NCI-H1694 treated with DMSO at 0.1 percent for 48 hours (cell line): Measurements from ENCODE around the gene PGLYRP2.
"Not testable (repeated sequence)": the region's sequence is repeated elsewhere in the genome, so short reads cannot be mapped to it uniquely, and the experiment has no call there.

Experiments
- DNase-seq: peaks from one replicate; lab custom pipeline; 2025; lab: John Stamatoyannopoulos, UW

PGLYRP2 gene, protein sequence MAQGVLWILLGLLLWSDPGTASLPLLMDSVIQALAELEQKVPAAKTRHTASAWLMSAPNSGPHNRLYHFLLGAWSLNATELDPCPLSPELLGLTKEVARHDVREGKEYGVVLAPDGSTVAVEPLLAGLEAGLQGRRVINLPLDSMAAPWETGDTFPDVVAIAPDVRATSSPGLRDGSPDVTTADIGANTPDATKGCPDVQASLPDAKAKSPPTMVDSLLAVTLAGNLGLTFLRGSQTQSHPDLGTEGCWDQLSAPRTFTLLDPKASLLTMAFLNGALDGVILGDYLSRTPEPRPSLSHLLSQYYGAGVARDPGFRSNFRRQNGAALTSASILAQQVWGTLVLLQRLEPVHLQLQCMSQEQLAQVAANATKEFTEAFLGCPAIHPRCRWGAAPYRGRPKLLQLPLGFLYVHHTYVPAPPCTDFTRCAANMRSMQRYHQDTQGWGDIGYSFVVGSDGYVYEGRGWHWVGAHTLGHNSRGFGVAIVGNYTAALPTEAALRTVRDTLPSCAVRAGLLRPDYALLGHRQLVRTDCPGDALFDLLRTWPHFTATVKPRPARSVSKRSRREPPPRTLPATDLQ

DNA sequence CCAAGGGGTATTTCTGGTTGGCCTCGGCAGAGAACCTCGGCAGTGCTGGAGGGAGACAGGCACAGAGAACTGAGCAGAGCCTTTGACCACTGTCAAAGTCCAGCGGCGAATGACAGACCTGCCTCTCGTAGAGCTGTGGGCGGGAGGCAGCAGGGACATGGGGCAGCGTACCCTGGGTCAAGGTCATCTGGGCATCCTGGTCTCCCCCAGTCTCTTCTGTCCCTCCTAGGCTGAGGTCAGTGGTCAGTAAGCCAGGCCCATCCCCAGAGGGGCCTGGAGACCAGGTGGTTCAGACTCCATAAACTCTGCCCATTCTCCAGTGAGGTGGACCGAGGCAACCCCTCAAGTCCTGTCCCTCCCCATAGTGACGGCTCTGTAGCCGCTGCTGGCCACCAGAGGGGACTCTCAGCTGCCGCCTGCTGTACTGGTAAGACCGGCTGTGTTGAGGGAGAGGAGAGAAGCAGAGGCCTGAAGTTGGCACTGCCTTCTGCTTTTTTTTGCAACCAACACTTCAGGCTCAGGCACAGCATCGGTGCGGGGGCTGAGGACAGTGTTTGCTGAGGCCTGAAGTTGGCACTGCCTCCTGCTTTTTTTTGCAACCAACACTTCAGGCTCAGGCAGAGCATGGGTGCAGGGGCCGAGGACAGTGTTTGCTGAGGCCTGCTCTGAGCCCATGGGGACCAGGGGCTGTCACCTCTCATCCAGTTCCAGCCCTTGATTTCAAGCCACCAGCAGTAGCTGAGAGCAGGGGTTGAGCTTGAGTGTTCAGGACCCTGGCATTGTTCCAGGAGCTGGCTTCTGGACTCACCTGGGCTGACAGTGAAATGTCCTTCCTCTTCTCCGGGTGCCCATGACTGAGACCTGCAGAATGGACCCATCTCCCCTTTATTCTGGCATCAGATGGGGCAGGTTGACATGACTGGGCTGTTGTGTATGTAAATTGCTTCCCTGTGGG is at the start of gene PGLYRP2:
Gene PGLYRP2 (minus strand): TSS at position 111 of the 955 bp plus-strand sequence. CDS start 130 bp downstream, outside the sequence.
- no peak for DNase-seq

DNA sequence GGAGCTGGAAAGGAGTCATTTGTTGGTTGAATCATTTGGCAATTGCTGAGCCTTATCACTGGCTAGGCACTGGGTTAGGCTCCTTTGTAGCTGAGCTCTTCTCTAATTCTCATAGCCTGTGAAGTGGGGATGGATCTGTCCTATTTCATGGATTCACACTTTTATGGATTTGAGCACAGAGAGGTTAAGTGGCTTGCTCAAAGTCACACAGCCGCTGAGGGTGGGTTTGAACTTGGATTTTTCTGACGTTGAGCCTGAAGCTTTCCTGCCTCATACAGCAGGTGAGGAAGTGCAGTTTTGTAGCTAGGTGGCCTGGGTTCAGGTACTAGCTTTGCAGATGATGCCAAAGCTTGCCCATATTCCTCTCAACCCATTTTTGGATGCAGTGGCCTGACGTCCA is 48.4 kb upstream of the PGLYRP2 start:
- no peak for DNase-seq

DNA sequence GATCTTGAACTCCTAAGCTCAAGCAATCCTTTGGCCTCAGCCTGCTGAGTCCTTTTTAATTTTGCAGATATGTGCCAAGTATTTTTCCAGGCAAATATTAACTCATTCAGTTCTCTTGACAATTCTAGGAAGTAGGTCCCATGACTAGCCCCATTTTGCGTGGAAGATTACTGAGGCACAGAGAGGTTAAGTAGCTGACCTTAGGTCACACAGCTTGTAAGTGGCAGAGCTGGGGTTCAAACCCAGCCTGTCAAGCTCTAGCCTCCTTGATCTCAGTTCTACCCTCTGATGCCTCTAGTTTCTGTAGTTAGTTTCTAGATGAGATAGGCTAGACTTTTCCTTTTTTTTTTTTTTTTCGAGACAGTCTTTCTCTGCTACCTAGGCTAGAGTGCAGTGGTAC is 47.1 kb upstream of the PGLYRP2 start:
- no peak for DNase-seq

DNA sequence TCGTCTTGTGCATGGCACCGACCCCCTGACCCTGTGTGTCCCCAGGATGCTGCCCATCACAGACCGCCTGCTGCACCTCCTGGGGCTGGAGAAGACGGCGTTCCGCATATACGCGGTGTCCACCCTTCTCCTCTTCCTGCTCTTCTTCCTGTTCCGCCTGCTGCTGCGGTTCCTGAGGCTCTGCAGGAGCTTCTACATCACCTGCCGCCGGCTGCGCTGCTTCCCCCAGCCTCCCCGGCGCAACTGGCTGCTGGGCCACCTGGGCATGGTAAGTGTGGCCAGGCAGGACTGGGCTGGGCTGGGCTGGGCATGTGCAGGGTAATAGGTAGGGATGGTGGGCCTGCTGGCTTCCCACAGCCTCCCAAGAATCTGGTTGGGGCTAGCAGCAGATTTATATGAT is 46.0 kb upstream of the PGLYRP2 start:
- DNase-seq, result no peak

DNA sequence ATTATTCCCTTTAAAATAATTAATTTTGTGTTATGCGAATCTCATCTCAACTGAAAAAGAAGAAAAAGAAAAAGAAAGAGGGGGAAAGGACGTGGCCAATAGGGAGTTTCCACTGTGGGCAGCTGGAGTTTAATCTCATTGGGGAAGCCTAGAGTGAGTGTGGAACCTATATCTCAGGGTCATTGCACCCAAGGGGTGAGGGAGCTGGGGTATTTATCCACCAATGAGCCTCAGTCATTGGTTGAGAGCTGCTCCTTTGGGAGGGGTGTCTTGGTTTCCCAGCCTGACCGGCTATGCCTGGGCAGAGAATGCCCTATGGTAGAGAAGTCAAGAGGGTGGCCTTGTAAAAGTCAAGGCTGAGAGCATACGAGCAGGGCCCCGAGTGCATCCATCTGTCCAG is 45.5 kb upstream of the PGLYRP2 start:
- no peak for DNase-seq

DNA sequence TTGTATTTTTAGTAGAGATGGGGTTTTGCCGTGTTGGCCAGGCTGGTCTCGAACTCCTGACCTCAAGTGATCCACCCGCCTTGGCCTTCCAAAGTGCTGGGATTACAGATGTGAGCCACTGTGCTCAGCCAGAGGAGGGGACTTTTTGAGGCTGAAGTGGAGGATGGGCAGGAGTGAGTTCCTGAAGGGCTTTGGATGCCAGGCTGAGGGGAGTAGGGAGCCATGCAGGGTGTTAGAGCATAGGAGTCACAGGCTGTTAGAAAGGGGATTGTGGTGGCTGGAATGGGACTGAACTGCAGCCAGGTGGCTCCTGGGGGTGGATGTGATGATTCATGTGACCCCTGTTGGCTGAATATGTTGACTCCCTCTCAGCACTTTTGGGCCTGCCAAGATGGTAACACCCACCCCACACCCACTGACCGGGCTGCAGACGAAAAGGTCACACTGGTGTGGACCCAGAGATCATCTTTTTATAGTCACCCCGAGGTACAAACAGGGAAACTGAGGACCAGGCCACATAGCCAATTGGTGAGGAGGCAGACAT is 40.2 kb upstream of the PGLYRP2 start:
- DNase-seq, result no peak

DNA sequence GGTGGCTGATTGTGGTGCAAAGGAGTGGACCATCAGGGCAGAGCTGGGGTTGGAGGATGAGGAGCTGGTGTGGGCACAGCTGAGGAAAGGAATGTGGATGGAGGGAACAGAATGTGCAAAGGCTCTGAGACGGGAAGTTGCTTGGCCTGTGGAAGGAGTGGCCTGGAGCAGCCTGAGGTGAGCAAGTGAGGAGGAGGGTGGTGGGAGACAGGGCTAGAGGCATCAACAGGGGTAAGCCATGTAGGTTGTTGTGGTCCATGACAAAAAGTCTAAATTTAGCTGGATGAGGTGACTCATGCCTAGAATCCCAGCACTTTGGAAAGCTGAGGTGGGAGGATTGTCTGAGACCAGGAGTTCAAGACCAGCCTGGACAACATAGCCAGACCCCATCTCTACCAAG is 38.5 kb upstream of the PGLYRP2 start:
- DNase-seq, result no peak

DNA sequence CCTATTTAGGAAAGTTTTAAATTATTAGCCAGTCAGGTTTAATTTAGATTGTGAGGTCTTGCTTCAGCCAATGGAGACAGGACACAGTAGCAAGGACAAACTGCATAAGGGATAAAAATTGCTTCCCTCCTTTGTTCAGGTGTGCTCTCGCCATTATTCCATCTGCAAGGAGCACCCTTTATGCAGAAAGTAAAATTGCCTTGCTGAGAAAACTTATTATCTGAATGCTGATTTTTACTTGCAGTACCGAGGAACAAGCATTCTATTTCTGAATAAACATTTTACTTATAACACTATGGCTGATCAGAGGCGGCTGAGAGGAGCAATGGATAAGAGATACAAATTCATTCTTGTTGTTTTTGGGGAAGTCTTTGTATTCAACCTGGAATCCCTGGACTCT is 37.1 kb upstream of the PGLYRP2 start:
- no peak for DNase-seq

DNA sequence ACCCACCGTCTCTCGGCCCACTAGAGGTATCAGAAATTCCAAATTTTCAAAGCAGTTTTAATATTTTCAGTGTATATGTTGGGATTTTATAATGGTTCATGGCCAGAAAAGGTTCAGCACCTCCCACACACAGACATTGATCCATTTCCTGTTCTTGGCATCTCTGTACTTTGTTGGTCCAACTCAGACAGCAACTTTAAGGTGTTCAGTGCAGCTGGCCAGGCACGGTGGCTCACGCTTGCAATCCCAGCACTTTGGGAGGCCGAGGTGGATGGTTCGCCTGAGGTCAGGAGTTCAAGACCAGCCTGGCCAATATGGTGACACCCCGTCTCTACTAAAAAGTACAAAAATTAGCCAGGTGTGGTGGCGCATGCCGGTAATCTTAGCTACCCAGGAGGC is 35.9 kb upstream of the PGLYRP2 start:
- DNase-seq, result not testable (repeated sequence)

DNA sequence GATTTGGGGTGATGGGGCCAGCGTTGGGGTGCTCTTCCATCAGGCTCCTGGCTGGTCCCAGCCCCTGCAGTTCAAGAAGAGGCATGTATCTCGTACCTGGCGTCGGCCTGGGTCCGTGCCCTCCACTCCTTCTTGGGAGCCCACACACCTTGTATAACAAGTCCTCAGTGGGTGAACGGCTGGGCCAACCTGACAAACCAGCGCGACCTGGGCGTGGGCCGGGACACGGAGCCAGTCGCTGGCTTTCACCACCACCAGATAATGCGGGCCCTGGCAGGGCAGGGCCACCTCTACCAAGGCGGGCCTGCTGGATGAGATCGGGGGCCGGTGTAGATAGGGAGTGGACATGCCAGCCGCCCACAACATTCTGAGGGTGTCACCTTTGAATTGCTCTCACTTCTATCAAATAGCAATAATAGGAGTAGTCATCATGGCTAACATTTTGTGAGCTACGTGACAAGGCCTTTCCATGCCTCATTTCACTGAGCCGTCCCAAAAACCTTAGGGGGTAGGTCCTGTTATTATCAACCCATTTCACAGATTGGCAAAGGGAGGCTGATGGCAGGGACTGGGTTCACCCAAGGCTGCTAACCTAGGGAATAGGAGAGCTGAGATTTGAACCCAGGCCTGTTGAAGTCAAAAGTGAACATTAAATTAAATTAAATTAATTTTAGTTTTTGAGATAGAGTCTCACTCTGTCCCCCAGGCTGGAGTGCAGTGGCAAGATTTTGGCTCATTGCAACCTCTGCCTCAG is 32.5 kb upstream of the PGLYRP2 start:
- no peak for DNase-seq

DNA sequence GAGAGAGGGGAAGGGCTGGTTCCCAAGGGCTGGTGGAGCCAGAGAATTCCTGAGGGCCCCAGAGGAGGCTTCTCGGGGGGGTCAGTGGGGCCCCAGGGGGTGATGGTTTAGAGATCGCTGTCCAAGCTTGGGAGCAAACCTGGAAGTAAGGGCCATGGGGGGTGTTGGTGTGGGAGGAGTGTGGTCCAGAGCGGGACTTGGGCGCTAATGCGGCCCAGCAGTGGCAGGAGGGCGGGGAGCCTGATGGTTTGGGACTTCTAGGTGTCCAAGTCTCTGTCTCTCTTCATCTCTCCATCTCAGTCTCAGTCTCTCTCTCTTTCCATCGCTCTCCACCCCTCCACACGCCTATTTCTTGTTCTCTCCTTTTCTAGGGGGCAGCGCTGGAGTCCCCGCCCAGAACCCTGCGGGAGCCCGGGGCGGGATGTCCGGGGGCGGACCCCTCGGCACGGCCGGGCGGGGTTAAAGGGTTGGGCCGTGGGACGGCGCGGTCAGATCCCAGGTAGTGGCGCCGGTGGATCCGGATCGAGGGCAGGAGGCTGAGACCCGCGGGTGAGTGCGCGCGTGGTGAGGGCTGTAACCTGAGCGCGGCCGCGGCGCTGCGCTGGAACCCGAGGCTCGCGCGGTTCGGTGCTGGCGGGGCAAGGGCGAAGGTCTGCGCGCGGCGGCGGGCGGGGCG is 28.9 kb upstream of the PGLYRP2 start, which contains the start of gene CYP4F22:
Gene CYP4F22 (plus strand): TSS at position 491 of the 676 bp plus-strand sequence. CDS start 16,812 bp downstream, outside the sequence.
- DNase-seq, result no peak

DNA sequence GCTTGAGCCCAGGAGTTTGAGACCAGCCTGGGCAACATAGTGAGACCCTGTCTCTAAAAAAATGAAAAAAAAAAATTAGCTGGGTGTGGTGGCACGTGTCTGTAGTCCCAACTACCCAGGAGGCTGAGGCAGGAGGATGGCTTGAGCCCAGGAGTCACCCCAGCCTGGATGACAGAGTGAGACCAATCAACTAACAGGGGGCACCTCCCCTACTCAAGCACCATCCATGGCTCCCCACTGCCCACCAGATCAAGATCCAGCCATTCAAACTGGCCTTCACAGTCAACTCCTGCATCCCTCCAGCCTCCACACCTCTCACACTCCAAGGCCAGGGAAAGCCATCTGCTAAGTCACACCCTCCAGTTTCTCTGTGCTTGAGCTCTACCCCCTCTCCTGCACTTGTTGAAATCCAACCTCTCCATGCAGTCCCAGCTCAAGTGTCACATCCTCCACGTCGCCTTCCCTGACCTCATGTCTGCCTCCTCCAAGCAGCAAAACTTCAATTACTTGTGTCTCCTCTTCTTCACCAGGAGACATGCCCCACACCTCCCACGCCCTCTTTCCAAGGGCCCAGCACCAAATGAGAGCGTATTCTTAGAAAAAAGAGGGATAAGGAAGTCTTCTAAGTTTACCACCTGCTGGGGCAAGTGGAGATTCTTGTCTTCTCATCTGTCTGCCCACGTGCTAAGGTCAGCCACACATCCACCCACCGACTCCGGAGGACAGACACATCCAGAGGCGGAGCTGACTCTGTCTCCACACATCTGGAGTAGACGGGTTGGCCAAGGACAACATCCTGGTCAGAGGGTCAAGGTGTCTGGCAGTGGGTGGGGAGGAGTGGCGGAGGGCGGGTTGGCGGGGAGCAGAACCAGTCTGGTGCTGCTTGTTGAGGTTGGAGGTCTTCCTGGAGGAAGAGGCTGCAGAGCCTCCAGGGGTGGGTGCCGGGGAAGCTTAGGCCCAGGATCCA is 28.1 kb upstream of the PGLYRP2 start:
- no peak for DNase-seq

DNA sequence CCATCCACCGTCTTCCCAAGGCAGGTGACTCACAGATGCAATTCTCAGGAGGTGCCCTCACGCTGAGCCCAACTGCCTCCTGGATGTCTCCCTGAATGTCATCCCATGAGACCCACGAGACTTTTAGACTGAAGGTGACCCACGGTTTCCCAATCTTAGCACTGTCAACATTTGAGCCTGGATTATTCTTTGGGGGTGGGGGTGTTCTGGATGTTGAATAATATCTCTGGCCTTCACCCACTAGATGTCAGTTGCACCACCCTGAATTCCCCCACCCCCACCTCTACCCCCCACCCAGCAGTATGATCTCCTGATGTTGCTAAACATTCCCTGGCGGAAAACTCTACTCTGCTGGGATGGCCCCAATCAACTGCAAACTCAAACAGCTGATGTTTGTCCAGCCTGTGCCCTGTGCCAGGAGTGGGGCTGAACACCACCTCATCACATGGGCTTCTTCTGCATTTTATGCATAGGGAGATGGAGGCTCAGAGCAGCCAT is 26.8 kb upstream of the PGLYRP2 start:
- DNase-seq, result no peak

DNA sequence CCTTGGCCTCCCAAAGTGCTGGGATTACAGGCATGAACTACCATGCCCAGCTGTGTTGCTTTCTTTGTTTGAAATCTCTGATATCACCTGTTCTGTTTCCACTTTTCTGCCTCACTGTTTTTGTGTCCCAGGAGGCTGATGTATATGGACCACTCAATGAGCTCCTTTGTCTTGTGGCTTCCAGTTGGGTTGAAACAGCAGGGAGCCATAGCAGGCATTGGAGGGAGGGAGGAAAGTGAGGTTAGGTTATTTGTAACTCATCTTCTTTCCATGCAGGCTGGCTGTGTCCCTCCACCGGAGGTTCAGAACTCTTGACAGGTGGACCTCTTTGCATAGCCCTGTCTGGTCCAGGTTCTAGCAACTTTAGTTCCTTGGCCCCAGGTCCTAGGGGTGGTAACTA is 23.0 kb upstream of the PGLYRP2 start:
- DNase-seq, result no peak

DNA sequence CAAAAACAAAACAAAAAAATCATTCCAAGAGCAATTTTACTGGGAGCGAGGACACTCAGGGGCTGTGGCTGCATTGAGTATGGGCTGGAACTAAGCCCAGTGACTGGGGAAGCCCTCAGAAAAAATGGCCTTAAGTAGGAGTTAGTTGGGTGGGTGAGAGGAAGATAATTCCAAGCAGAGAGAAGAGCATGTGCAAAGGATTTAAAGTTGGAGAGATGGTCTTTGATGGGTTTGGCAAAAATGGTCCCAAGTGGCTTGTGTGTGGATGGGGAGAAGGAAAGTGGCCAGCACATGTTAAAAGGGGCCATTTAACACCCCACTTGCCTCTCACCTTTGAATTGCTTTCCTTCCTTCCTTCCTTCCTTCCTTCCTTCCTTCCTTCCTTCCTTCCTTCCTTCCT is 22.3 kb upstream of the PGLYRP2 start:
- DNase-seq, result no peak

DNA sequence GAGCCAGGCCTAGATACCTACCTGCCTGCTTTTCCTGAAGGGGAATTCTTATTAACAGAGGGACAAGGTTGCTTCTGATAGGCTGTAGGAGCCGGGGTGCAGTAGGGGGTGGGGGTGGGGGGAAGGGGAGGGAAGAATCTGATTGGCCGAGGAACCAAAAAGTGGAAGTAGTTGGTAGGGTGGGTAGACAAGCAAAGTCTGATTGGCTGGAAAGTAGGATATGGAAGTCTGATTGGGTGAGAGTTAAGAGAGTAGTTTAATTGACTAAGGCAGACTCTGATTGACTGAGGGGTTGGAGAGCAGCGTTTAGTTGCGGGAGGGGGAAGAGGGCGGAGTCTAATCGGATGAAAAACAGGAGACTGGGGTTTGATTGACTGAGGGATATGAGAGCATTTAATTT is 19.6 kb upstream of the PGLYRP2 start:
- no peak for DNase-seq

DNA sequence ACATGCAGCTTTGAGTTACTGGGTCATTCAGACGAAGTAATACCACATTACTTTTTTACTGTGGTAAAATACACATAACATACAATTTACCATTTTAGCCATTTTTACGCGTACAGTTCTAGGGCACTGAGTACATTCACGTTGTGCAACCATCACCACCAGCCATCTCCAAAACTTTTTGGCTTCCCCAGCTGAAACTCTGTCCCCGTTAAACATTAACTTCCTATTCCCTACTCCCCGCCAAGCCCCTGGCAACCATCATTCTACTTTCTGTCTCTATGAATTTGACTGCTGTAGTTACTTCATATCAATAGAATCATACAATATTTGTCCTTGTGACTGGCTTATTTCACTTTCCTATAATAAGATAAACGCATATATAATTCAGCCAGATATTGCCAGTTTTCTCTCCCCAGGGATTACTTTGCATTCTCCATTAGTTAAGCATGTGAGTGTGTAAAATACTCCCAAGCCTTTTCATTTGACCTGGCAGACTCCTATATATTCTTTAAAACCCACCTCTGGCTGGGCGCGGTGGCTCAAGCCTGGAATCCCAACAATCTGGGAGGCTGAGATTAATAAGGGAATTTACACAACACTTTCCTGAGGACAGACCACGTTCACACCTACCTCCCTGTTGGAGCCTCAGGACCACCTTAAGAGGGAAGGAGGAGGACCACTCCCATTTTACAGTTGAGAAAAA is 19.0 kb upstream of the PGLYRP2 start:
- no peak for DNase-seq

DNA sequence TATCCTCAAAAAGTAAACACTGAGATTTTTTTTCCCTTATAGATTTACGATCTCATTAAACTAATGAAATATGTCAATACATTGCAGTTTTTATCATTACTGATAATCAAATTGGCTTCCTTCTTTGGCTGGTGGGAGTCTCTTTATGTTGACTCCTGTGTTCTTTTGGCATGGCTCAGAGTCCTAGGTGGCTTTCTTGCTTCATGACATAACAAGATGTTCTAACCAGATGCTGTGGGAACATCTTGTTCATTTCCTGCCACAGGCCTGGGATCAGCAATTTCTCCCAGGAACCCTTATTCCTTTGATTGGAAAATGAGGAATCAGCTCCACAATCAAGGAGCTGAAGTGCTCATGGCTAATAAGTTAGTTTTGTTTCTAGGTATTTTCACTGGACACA is 15.8 kb upstream of the PGLYRP2 start:
- DNase-seq, result no peak
